Smooth muscle cell (in vitro differentiated cells): Measurements from ENCODE around the gene TUBGCP6. TPM values are rescaled to one million over a fixed set of nuclear protein-coding genes. Genes with fewer than 3 reads are reported as not detected.
A peak's percentile ranks its signal among the peaks of the same experiment; 100 is the strongest.
"Not testable (repeated sequence)": the region's sequence is repeated elsewhere in the genome, so short reads cannot be mapped to it uniquely, and the experiment has no call there.

Source experiments
- DNase-seq: peaks from one replicate; lab custom pipeline; 2025; ENCODE audit not compliant: unreplicated experiment; lab: John Stamatoyannopoulos, UW
- H2AFZ ChIP-seq: fragments of 200-600 bp; sonication (generic); 2 replicates; pipeline ENCODE4 v1.6.0; 2016; ENCODE audit warnings: antibody characterized with exemption, low read depth, mild to moderate bottlenecking
- H3F3A ChIP-seq: fragments of 200-600 bp; sonication (generic); 2 replicates; pipeline ENCODE4 v1.6.0; 2017; ENCODE audit warnings: antibody characterized with exemption, low read depth
- H3K27ac ChIP-seq: fragments of 200-600 bp; sonication (generic); 2 replicates; pipeline ENCODE4 v1.5.1; 2016; ENCODE audit warnings: low read depth, mild to moderate bottlenecking
- H3K27me3 ChIP-seq: fragments of 200-600 bp; sonication (generic); 2 replicates; pipeline ENCODE4 v1.6.1; 2016; ENCODE audit warnings: low read depth, mild to moderate bottlenecking
- H3K36me3 ChIP-seq: fragments of 200-600 bp; sonication (generic); 2 replicates; pipeline ENCODE4 v1.5.1; 2016; ENCODE audit warnings: low read depth
- H3K4me1 ChIP-seq: fragments of 200-600 bp; sonication (generic); 2 replicates; pipeline ENCODE4 v1.5.1; 2016; ENCODE audit warnings: low read depth
- H3K4me2 ChIP-seq: fragments of 200-600 bp; sonication (generic); 2 replicates; pipeline ENCODE4 v1.6.0; 2016; ENCODE audit warnings: mild to moderate bottlenecking
- H3K4me3 ChIP-seq: fragments of 200-600 bp; sonication (generic); 2 replicates; pipeline ENCODE4 v1.5.1; 2016; ENCODE audit warnings: mild to moderate bottlenecking
- H3K79me2 ChIP-seq: fragments of 200-600 bp; sonication (generic); 2 replicates; pipeline ENCODE4 v1.6.0; 2016; ENCODE audit warnings: low read depth, mild to moderate bottlenecking
- H3K9ac ChIP-seq: fragments of 200-600 bp; sonication (generic); 2 replicates; pipeline ENCODE4 v1.6.0; 2016; ENCODE audit warnings: low read depth
- H3K9me3 ChIP-seq: fragments of 200-600 bp; sonication (generic); replicated peaks from 2 replicates; pipeline ENCODE4 v1.5.1; 2016; ENCODE audit warnings: low read depth
- H4K20me1 ChIP-seq: fragments of 200-600 bp; sonication (generic); 2 replicates; pipeline ENCODE4 v1.6.0; 2016; ENCODE audit warnings: low read depth
- CTCF ChIP-seq: fragments of 200-600 bp; sonication (generic); IDR thresholded peaks from 2 replicates; pipeline ENCODE4 v1.5.1; 2017; ENCODE audit warnings: borderline replicate concordance, mild to moderate bottlenecking, antibody characterized with exemption; ENCODE audit not compliant: insufficient read depth, poor library complexity, severe bottlenecking
- WGBS: methylation state at CpG from one replicate; pipeline ENCODE4 v1.1.7; 2016; ENCODE audit warnings: low lambda C conversion rate; 5-methylcytosine and 5-hydroxymethylcytosine counted together
- polyA plus RNA-seq: library from polyadenylated mRNA; unstranded; fragments of >200 nt; fragmentation: Nextera tagmentation; extraction: Ambion mirVana; gene quantifications from 2 replicates; pipeline ENCODE4 v1.2.1, GENCODE V29; 2016
- total RNA-seq: library from RNA; depleted of rRNA; stranded (reverse); fragments of >200 nt; gene quantifications from 2 replicates; pipeline ENCODE4 v1.2.3, GENCODE V29; 2014

Gene TUBGCP6
- total and polyA plus RNA-seq, 2 experiments from 2014 or later: 10.0 to 22.7 TPM

GRCh38 chr22:50206599-50206998 lies 38.2 kb downstream of the TUBGCP6 start:
- Histone ChIP-seq H3K27ac (no peak overlapping the region), H3K9me3 (no peaks in the 10 kb centered on the region), H3K4me1 (peaks cover 8% of the 10 kb centered on the region), H3K27me3 (no peaks in the 10 kb centered on the region), H3F3A (peaks cover 4% of the 10 kb centered on the region), H3K4me2 (no peak overlapping the region), H3K4me3 (no peak overlapping the region), H3K36me3 (no peaks in the 10 kb centered on the region), H3K79me2 (peaks cover 39% of the 10 kb centered on the region), H4K20me1 (peaks cover 99% of the 10 kb centered on the region), H3K9ac (no peak overlapping the region), H2AFZ (no peak overlapping the region)
- TF ChIP-seq CTCF: peak; percentile 46
- WGBS: 52% methylated on average over 10 of the region's 10 CpGs
- DNase-seq: no peak

- Histone ChIP-seq H3K36me3 (no peaks in the 10 kb centered on the region), H3K79me2 (peaks cover 36% of the 10 kb centered on the region), H3K9me3 (no peaks in the 10 kb centered on the region), H3K27me3 (no peaks in the 10 kb centered on the region), H3F3A (peaks cover 4% of the 10 kb centered on the region), H3K4me1 (peaks cover 9% of the 10 kb centered on the region), H2AFZ (no peak overlapping the region), H3K27ac (no peak overlapping the region), H3K9ac (no peak overlapping the region), H4K20me1 (peaks cover 97% of the 10 kb centered on the region), H3K4me3 (no peak overlapping the region), H3K4me2 (no peak overlapping the region)
- TF ChIP-seq CTCF: no peak
- WGBS: 95% methylated on average over 43 of the region's 45 CpGs
- DNase-seq: no peak
Observed at GRCh38 chr22:50205781-50206569, 38.8 kb downstream of the TUBGCP6 start.

GRCh38 chr22:50204998-50205397 lies 39.8 kb downstream of the TUBGCP6 start:
- H3K36me3 ChIP-seq, H3K27ac ChIP-seq, H3F3A ChIP-seq, H3K9ac ChIP-seq, H3K4me3 ChIP-seq, DNase-seq, H3K9me3 ChIP-seq, H3K4me2 ChIP-seq, H3K27me3 ChIP-seq, H2AFZ ChIP-seq: not testable (repeated sequence)
- H3K79me2 ChIP-seq: peaks cover 31% of the 10 kb centered on the region
- 96% methylated on average over 9 of the region's 9 CpGs for WGBS
- H3K4me1 ChIP-seq: peaks cover 11% of the 10 kb centered on the region
- H4K20me1 ChIP-seq: peaks cover 88% of the 10 kb centered on the region

GRCh38 chr22:50204571-50204970 lies 40.3 kb downstream of the TUBGCP6 start:
- peaks cover 15% of the 10 kb centered on the region for H3K4me1 ChIP-seq
- WGBS: 98% methylated on average over 7 of the region's 7 CpGs
- H3K27me3 ChIP-seq: no peaks in the 10 kb centered on the region
- H4K20me1 ChIP-seq: peaks cover 88% of the 10 kb centered on the region
- peaks cover 4% of the 10 kb centered on the region for H3F3A ChIP-seq
- H3K36me3 ChIP-seq: no peaks in the 10 kb centered on the region
- TF ChIP-seq CTCF: no peak
- H3K9ac ChIP-seq: no peak overlapping the region
- no peak for DNase-seq
- H3K4me2 ChIP-seq: no peak overlapping the region
- H3K27ac ChIP-seq: no peak overlapping the region
- H3K79me2 ChIP-seq: peaks cover 31% of the 10 kb centered on the region
- no peak overlapping the region for H3K4me3 ChIP-seq
- no peak overlapping the region for H2AFZ ChIP-seq
- no peaks in the 10 kb centered on the region for H3K9me3 ChIP-seq
